Measurements from ENCODE around the gene MMS22L. TPM values are rescaled to one million over a fixed set of nuclear protein-coding genes. Genes with fewer than 3 reads are reported as not detected.

Gene MMS22L
- total RNA-seq, 1 experiment from 2014 or later = 52.8 TPM

GRCh38 chr6:97174471-97174870 lies 108.5 kb downstream of the MMS22L start:
- Histone ChIP-seq H3K27ac (ENCODE audit: insufficient read length, low read depth, low read length) (no peak overlapping the region), H2AFZ (ENCODE audit: low read length) (no peak overlapping the region), H3K9ac (ENCODE audit: extremely low read depth, insufficient read length, low read length) (no peak overlapping the region), H4K8ac (replicated peaks; ENCODE audit: insufficient read length, low read depth, low read length) (no peak overlapping the region), H3K27me3 (ENCODE audit: insufficient read depth, low read length) (no peaks in the 10 kb centered on the region), H4K5ac (ENCODE audit: insufficient read length, low read depth, low read length) (no peak overlapping the region), H3K79me2 (ENCODE audit: insufficient read depth, low read length) (no peaks in the 10 kb centered on the region), H3K56ac (ENCODE audit: insufficient read length, low read depth, low read length) (no peak overlapping the region), H3K4ac (ENCODE audit: low read depth, low read length) (no peak overlapping the region), H4K91ac (ENCODE audit: insufficient read length, low read depth, low read length) (no peak overlapping the region), H3K23ac (ENCODE audit: insufficient read length, low read depth, low read length) (no peak overlapping the region), H2AK5ac (ENCODE audit: insufficient read length, low read length) (no peak overlapping the region), H3K9me3 (ENCODE audit: control insufficient read depth, low read depth, low read length) (no peaks in the 10 kb centered on the region), H4K20me1 (ENCODE audit: control insufficient read depth, insufficient read depth, insufficient read length) (no peaks in the 10 kb centered on the region), H2BK120ac (ENCODE audit: low read depth, low read length, poor library complexity, severe bottlenecking) (no peak overlapping the region), H3T11ph (ENCODE audit: low read length) (no peak overlapping the region), H3K23me2 (ENCODE audit: insufficient read length, low read depth, low read length, poor library complexity, severe bottlenecking) (no peaks in the 10 kb centered on the region), H2BK5ac (ENCODE audit: insufficient read length, low read length) (no peak overlapping the region), H3K79me1 (ENCODE audit: insufficient read depth, low read depth, low read length, poor library complexity, severe bottlenecking) (no peaks in the 10 kb centered on the region), H2BK12ac (ENCODE audit: insufficient read length, low read depth, low read length) (no peak overlapping the region), H3K4me1 (ENCODE audit: insufficient read depth, low read length) (no peaks in the 10 kb centered on the region), H3K4me2 (ENCODE audit: insufficient read depth, insufficient read length, low read length) (no peak overlapping the region), H2BK15ac (ENCODE audit: low read depth, low read length) (no peak overlapping the region), H2BK20ac (ENCODE audit: low read depth, low read length, poor library complexity, severe bottlenecking) (no peak overlapping the region), H3K18ac (ENCODE audit: insufficient read length, low read depth, low read length) (no peak overlapping the region), H3K14ac (ENCODE audit: insufficient read depth, low read length) (no peak overlapping the region)
- H3K27ac Mint-ChIP-seq = peak overlapping the region in 1 of 3 experiments; percentile 11; a peak in 2 of 7 replicates
- no peak for TF ChIP-seq CTCF (conservative IDR thresholded peaks at IDR 0.05)
- no peaks in the 10 kb centered on the region for H3K27me3 Mint-ChIP-seq (ENCODE audit: low read depth)
- no peaks in the 10 kb centered on the region for H3K9me3 Mint-ChIP-seq
- DNase-seq = no peak
- H3K4me3 Mint-ChIP-seq = no peak overlapping the region
- no CpG with 5 or more reads among the region's 2 CpGs for WGBS (ENCODE audit: extremely low coverage, insufficient read length, low lambda C conversion rate)
- peaks cover 5 to 23% (median 21%) of the 10 kb centered on the region in 3 experiments; a peak in 6 of 7 replicates for H3K36me3 Mint-ChIP-seq (ENCODE audit: insufficient read depth in 1 of 3, low read depth in 3 of 3)
- no peaks in the 10 kb centered on the region for H3K4me1 Mint-ChIP-seq

All from H9 (cell line).